A549 (cell line): ENCODE results near the gene DHX32.

Experiments
- CBX8 ChIP-seq: fragments of 200-600 bp; sonication (generic); IDR thresholded peaks from 2 replicates; pipeline ENCODE4 v1.6.1; 2016
- EHMT2 ChIP-seq: fragments of 200-600 bp; sonication (generic); IDR thresholded peaks from 2 replicates; pipeline ENCODE4 v1.6.1; 2016; ENCODE audit warnings: antibody characterized with exemption, low read depth, mild to moderate bottlenecking, moderate library complexity
- EP300 ChIP-seq, 2 experiments: fragments of >200 bp; sonication (Bioruptor Twin); formaldehyde crosslinking; IDR thresholded peaks; 2 replicates in 1 of 2; 3 replicates in 1 of 2; pipeline ENCODE4 v1.6.1; 2016 to 2017
- JUN ChIP-seq, 2 experiments: fragments of >200 bp; sonication (Bioruptor Twin); formaldehyde crosslinking; IDR thresholded peaks; 2 replicates in 1 of 2; 3 replicates in 1 of 2; pipeline ENCODE4 v1.6.1; 2016 to 2017
- MAFK ChIP-seq: fragments of 450-650 bp; IDR thresholded peaks from 2 replicates; pipeline ENCODE4 v1.6.1; 2014; ENCODE audit not compliant: partially characterized antibody
- MAX ChIP-seq: IDR thresholded peaks from 2 replicates; pipeline ENCODE4 v1.6.1; 2012
- MYC ChIP-seq: IDR thresholded peaks from 2 replicates; pipeline ENCODE4 v1.6.1; 2012; ENCODE audit warnings: mild to moderate bottlenecking, inconsistent platforms, low read length, improper control_type of control experiment, borderline replicate concordance
- POLR2A ChIP-seq: IDR thresholded peaks from 2 replicates; pipeline ENCODE4 v1.6.1; 2012; ENCODE audit warnings: mild to moderate bottlenecking, low read length
- RNF2 ChIP-seq: fragments of 200-600 bp; sonication (generic); IDR thresholded peaks from 2 replicates; pipeline ENCODE4 v1.6.1; 2016; ENCODE audit warnings: low read depth, mild to moderate bottlenecking, antibody characterized with exemption, moderate library complexity, borderline replicate concordance
- TP53 ChIP-seq: fragments of 250-450 bp; sonication (Bioruptor Pico); IDR thresholded peaks from 2 replicates; pipeline ENCODE4 v1.5.0; 2021; ENCODE audit warnings: mild to moderate bottlenecking, moderate library complexity
- ZFP36 ChIP-seq: fragments of 450-650 bp; IDR thresholded peaks from 2 replicates; pipeline ENCODE4 v1.6.1; 2014; ENCODE audit warnings: borderline replicate concordance; ENCODE audit not compliant: partially characterized antibody
- TF ChIP-seq, protein P1 (sequence below): fragments of >200 bp; sonication (Bioruptor Twin); formaldehyde crosslinking; IDR thresholded peaks from 3 replicates; pipeline ENCODE4 v1.5.1; 2016
- TF ChIP-seq, protein P2 (sequence below): fragments of >200 bp; sonication (Bioruptor Twin); formaldehyde crosslinking; IDR thresholded peaks from 3 replicates; pipeline ENCODE4 v1.6.1; 2016

DNA sequence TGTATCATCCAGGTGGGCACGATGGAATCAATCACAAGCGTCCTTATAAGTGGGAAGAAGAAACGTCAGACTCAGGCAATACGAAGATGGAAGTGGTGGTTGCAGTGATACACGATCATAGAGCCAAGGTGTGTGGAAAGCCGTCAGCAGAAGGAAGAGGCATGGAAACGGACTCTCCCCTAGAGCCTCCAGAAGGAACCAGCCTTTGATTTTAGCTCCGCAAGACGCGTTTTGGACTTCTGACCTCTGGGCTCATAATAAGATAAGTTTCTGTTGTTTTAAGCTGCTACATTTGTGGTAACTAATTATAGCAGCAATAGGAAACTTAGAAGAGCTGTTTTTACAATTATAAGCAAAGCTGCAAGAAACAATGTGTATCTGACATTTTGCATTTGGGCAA, 30.1 kb upstream of the DHX32 start:
- TF ChIP-seq JUN (IDR thresholded peaks at IDR 0.05) (no peak), MYC (no peak), CBX8 (no peak), MAFK (no peak), ZFP36 (no peak), RNF2 (no peak), POLR2A (no peak), EP300 (IDR thresholded peaks at IDR 0.05) (no peak), TP53 (CRISPR knock-in tag) (no peak), MAX (no peak), EHMT2 (no peak)
- TF ChIP-seq, protein P1, sequence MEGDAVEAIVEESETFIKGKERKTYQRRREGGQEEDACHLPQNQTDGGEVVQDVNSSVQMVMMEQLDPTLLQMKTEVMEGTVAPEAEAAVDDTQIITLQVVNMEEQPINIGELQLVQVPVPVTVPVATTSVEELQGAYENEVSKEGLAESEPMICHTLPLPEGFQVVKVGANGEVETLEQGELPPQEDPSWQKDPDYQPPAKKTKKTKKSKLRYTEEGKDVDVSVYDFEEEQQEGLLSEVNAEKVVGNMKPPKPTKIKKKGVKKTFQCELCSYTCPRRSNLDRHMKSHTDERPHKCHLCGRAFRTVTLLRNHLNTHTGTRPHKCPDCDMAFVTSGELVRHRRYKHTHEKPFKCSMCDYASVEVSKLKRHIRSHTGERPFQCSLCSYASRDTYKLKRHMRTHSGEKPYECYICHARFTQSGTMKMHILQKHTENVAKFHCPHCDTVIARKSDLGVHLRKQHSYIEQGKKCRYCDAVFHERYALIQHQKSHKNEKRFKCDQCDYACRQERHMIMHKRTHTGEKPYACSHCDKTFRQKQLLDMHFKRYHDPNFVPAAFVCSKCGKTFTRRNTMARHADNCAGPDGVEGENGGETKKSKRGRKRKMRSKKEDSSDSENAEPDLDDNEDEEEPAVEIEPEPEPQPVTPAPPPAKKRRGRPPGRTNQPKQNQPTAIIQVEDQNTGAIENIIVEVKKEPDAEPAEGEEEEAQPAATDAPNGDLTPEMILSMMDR, result no peak
- TF ChIP-seq, protein P2, sequence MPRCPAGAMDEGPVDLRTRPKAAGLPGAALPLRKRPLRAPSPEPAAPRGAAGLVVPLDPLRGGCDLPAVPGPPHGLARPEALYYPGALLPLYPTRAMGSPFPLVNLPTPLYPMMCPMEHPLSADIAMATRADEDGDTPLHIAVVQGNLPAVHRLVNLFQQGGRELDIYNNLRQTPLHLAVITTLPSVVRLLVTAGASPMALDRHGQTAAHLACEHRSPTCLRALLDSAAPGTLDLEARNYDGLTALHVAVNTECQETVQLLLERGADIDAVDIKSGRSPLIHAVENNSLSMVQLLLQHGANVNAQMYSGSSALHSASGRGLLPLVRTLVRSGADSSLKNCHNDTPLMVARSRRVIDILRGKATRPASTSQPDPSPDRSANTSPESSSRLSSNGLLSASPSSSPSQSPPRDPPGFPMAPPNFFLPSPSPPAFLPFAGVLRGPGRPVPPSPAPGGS, result no peak
